H1 (cell line): ENCODE measurements around the gene TAF6. TPM values are rescaled to one million over a fixed set of nuclear protein-coding genes. Genes with fewer than 3 reads are reported as not detected.

Source experiments
- ATF2 ChIP-seq: IDR thresholded peaks from 2 replicates; pipeline ENCODE4 v1.6.1; 2012; ENCODE audit warnings: low read length, inconsistent platforms
- CHD2 ChIP-seq: IDR thresholded peaks from 2 replicates; pipeline ENCODE4 v1.6.1; 2012; ENCODE audit warnings: low read length, improper control_type of control experiment
- EP300 ChIP-seq, 2 experiments: IDR thresholded peaks; 1 replicate in 1 of 2; 2 replicates in 1 of 2; pipeline ENCODE4 v1.6.1; 2011 to 2012; ENCODE audit warnings: low read depth in 2 of 2, low read length in 2 of 2, mild to moderate bottlenecking in 2 of 2, borderline replicate concordance in 1 of 2, inconsistent platforms in 1 of 2, moderate library complexity in 1 of 2
- KDM5A ChIP-seq: fragments of 200-600 bp; IDR thresholded peaks from 2 replicates; pipeline ENCODE4 v1.7.1; 2012; ENCODE audit warnings: mild to moderate bottlenecking, low read length, inconsistent platforms, mixed read lengths
- MAX ChIP-seq: IDR thresholded peaks from 2 replicates; pipeline ENCODE4 v1.6.1; 2012; ENCODE audit warnings: inconsistent platforms
- POU5F1 ChIP-seq: IDR thresholded peaks from 2 replicates; pipeline ENCODE4 v1.6.1; 2011; ENCODE audit warnings: low read depth, mild to moderate bottlenecking, low read length, moderate library complexity
- RAD21 ChIP-seq, 2 experiments: IDR thresholded peaks in 1 of 2; conservative IDR thresholded peaks in 1 of 2; 2 replicates each; pipeline ENCODE4 v1.6.1; 2011; ENCODE audit warnings: low read depth in 2 of 2, low read length in 2 of 2, improper control_type of control experiment in 1 of 2, inconsistent platforms in 1 of 2, mild to moderate bottlenecking in 1 of 2, moderate library complexity in 1 of 2
- RBBP5 ChIP-seq: IDR thresholded peaks from 2 replicates; pipeline ENCODE4 v1.7.1; 2012; ENCODE audit warnings: low read depth, mild to moderate bottlenecking, inconsistent platforms, low read length, moderate library complexity, borderline replicate concordance
- RFX5 ChIP-seq: IDR thresholded peaks from 2 replicates; pipeline ENCODE4 v1.6.1; 2011; ENCODE audit warnings: low read depth, low read length, improper control_type of control experiment, borderline replicate concordance
- SP2 ChIP-seq: IDR thresholded peaks from 2 replicates; pipeline ENCODE4 v1.6.1; 2012; ENCODE audit warnings: mild to moderate bottlenecking, low read length, inconsistent platforms
- SP4 ChIP-seq: IDR thresholded peaks from 2 replicates; pipeline ENCODE4 v1.6.1; 2012; ENCODE audit warnings: low read length, inconsistent platforms
- SRF ChIP-seq: IDR thresholded peaks from 2 replicates; pipeline ENCODE4 v1.6.1; 2011; ENCODE audit warnings: mild to moderate bottlenecking, low read depth, low read length, moderate library complexity
- SUZ12 ChIP-seq: fragments of 200-600 bp; sonication (generic); IDR thresholded peaks from 2 replicates; pipeline ENCODE4 v1.6.1; 2012; ENCODE audit warnings: mild to moderate bottlenecking, inconsistent platforms, low read length, moderate library complexity, mixed read lengths
- TBP ChIP-seq: IDR thresholded peaks from 2 replicates; pipeline ENCODE4 v1.6.1; 2011; ENCODE audit warnings: low read depth, low read length, improper control_type of control experiment
- TEAD4 ChIP-seq: IDR thresholded peaks from 2 replicates; pipeline ENCODE4 v1.6.1; 2012; ENCODE audit warnings: low read depth, low read length, inconsistent platforms, mixed read lengths
- ZNF274 ChIP-seq: IDR thresholded peaks from 2 replicates; pipeline ENCODE4 v1.7.0; 2012; ENCODE audit warnings: low read length, borderline replicate concordance; ENCODE audit errors: extremely low read depth
- polyA plus RNA-seq, 7 experiments: library from polyadenylated mRNA; depleted of rRNA in 3 of 7; stranded (reverse) in 5 of 7; unstranded in 2 of 7; fragments of >200 nt in 5 of 7; fragments of 200-250 nt in 2 of 7; gene quantifications; 1 replicate in 5 of 7; 2 replicates in 1 of 7; 4 replicates in 1 of 7; pipeline versions ENCODE4 v1.2.1 to v1.2.3, GENCODE V29; 2011 to 2013; ENCODE audit warnings: missing spikeins in 2 of 7, mixed read lengths in 2 of 7
- total RNA-seq: library from RNA; stranded (reverse); fragmentation: NEBNext Ultra II Directional; extraction: Animal tissue kit (Norgen Biotek cat#: 25700); gene quantifications from 2 replicates; pipeline ENCODE4 v1.2.1, GENCODE V29; 2021
- TF ChIP-seq, protein P1 (sequence below), 3 experiments: IDR thresholded peaks; 1 replicate in 2 of 3; 2 replicates in 1 of 3; pipeline versions ENCODE4 v1.5.1 to v1.6.1; 2011; ENCODE audit warnings: low read length in 3 of 3, mild to moderate bottlenecking in 3 of 3, inconsistent platforms in 2 of 3, low read depth in 1 of 3, moderate library complexity in 1 of 3; ENCODE audit not compliant: insufficient read depth in 1 of 3; ENCODE audit errors: control extremely low read depth in 1 of 3
- TF ChIP-seq, protein P2 (sequence below): IDR thresholded peaks from 2 replicates; pipeline ENCODE4 v1.6.1; 2011; ENCODE audit warnings: low read length, improper control_type of control experiment

Gene TAF6
- total and polyA plus RNA-seq, 2 of the 8 experiments (the other 6 are each of a cell fraction or from before 2014, with no cell fraction given): 66.7 to 101 TPM

GRCh38 chr7:100100420-100101015, 18.6 kb downstream of the TAF6 start (continued):
- TF ChIP-seq, protein P1, sequence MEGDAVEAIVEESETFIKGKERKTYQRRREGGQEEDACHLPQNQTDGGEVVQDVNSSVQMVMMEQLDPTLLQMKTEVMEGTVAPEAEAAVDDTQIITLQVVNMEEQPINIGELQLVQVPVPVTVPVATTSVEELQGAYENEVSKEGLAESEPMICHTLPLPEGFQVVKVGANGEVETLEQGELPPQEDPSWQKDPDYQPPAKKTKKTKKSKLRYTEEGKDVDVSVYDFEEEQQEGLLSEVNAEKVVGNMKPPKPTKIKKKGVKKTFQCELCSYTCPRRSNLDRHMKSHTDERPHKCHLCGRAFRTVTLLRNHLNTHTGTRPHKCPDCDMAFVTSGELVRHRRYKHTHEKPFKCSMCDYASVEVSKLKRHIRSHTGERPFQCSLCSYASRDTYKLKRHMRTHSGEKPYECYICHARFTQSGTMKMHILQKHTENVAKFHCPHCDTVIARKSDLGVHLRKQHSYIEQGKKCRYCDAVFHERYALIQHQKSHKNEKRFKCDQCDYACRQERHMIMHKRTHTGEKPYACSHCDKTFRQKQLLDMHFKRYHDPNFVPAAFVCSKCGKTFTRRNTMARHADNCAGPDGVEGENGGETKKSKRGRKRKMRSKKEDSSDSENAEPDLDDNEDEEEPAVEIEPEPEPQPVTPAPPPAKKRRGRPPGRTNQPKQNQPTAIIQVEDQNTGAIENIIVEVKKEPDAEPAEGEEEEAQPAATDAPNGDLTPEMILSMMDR (IDR thresholded peaks at IDR 0.05; ENCODE audit: control extremely low read depth in 1 of 3, insufficient read depth in 1 of 3, low read depth in 1 of 3, low read length in 3 of 3): no peak
- TF ChIP-seq SUZ12: no peak
- TF ChIP-seq, protein P2, sequence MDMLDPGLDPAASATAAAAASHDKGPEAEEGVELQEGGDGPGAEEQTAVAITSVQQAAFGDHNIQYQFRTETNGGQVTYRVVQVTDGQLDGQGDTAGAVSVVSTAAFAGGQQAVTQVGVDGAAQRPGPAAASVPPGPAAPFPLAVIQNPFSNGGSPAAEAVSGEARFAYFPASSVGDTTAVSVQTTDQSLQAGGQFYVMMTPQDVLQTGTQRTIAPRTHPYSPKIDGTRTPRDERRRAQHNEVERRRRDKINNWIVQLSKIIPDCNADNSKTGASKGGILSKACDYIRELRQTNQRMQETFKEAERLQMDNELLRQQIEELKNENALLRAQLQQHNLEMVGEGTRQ: 0 out of 2 replicates have a peak, but pooled peaks have one; percentile 26
- TF ChIP-seq CHD2: peak; percentile 89
- 0 out of 2 replicates have a peak, but pooled peaks have one; percentile 9 for TF ChIP-seq SP4
- TF ChIP-seq MAX: peak; percentile 98
- no peak for TF ChIP-seq POU5F1
- no peak; a peak in 1 of 3 replicates for TF ChIP-seq EP300 (IDR thresholded peaks at IDR 0.05; ENCODE audit: borderline replicate concordance in 1 of 2, low read depth in 2 of 2, low read length in 2 of 2)
- peak; percentile 41; the same call in 1 of the 2 replicates for TF ChIP-seq RBBP5
- TF ChIP-seq RFX5: no peak; the same call in 1 of the 2 replicates
- no peak for TF ChIP-seq ZNF274
- no peak for TF ChIP-seq SRF
- no peak for TF ChIP-seq SP2
- TF ChIP-seq RAD21 (IDR thresholded peaks at IDR 0.05 in 1 of 2, conservative IDR thresholded peaks at IDR 0.05 in 1 of 2; ENCODE audit: low read depth in 2 of 2, low read length in 2 of 2): no peak
- TF ChIP-seq KDM5A: peak; percentile 40
- peak; percentile 90 for TF ChIP-seq TBP
- TF ChIP-seq TEAD4: peak; percentile 81
- no peak for TF ChIP-seq ATF2
